ENCODE data around the gene ZNF691. TPM values are rescaled to one million over a fixed set of nuclear protein-coding genes. Genes with fewer than 3 reads are reported as not detected.
"Not testable (repeated sequence)": the region's sequence is repeated elsewhere in the genome, so short reads cannot be mapped to it uniquely, and the experiment has no call there.

The ZNF691 gene
- total RNA-seq, 4 donors from 2014 or later, result 7.6 to 11.6 (median 9.9) TPM

- H3K4me3 ChIP-seq (ENCODE audit: low read depth, poor library complexity, severe bottlenecking), result no peak overlapping the region
- 87 to 88% methylated on average over 5 of the region's 5 CpGs for whole genome bisulfite sequencing, 2 donors
- no peak for DNase-seq (ENCODE audit: low spot score in 2 of 2)
- TF ChIP-seq POLR2A (IDR thresholded peaks at IDR 0.05) (no peak), CTCF (IDR thresholded peaks at IDR 0.05) (no peak)
- intact Hi-C loops (cut with DNase I; ENCODE audit: low total_unique reads), result no loop called here
Observed at GRCh38 chr1:42866549-42866948, 20.1 kb downstream of the ZNF691 start.

- intact Hi-C loops (cut with DNase I; ENCODE audit: low total_unique reads); H3K4me3 ChIP-seq (ENCODE audit: low read depth, poor library complexity, severe bottlenecking); DNase-seq (ENCODE audit: low spot score in 2 of 2): not testable (repeated sequence)
- WGBS, 2 donors, result 93 to 94% methylated on average over 4 of the region's 4 CpGs
Observed at GRCh38 chr1:42868466-42868865, 22.1 kb downstream of the ZNF691 start.

GRCh38 chr1:42869254-42869653, 22.8 kb downstream of the ZNF691 start:
- DNase-seq (ENCODE audit: low spot score in 2 of 2); intact Hi-C loops (cut with DNase I; ENCODE audit: low total_unique reads); H3K4me3 ChIP-seq (ENCODE audit: low read depth, poor library complexity, severe bottlenecking): not testable (repeated sequence)
- 57 to 59% methylated on average over 2 of the region's 2 CpGs for WGBS, 2 donors

- intact Hi-C loops (cut with DNase I; ENCODE audit: low total_unique reads); H3K4me3 ChIP-seq (ENCODE audit: low read depth, poor library complexity, severe bottlenecking); DNase-seq (ENCODE audit: low spot score in 2 of 2): not testable (repeated sequence)
- 43 to 48% methylated on average over 2 of the region's 2 CpGs for WGBS, 2 donors
Observed at GRCh38 chr1:42869751-42870150, 23.3 kb downstream of the ZNF691 start.

GRCh38 chr1:42873108-42873507, 26.7 kb downstream of the ZNF691 start:
- H3K4me3 ChIP-seq (ENCODE audit: low read depth, poor library complexity, severe bottlenecking); DNase-seq (ENCODE audit: low spot score in 2 of 2); intact Hi-C loops (cut with DNase I; ENCODE audit: low total_unique reads): not testable (repeated sequence)

- intact Hi-C loops (cut with DNase I; ENCODE audit: low total_unique reads), result no loop called here
- TF ChIP-seq POLR2A (IDR thresholded peaks at IDR 0.05) (no peak), CTCF (IDR thresholded peaks at IDR 0.05) (no peak)
- WGBS, 2 donors, result 82 to 84% methylated on average over 1 of the region's 1 CpG
- no peak for DNase-seq (ENCODE audit: low spot score in 2 of 2)
- H3K4me3 ChIP-seq (ENCODE audit: low read depth, poor library complexity, severe bottlenecking), result no peak overlapping the region
Observed at GRCh38 chr1:42873670-42874069, 27.3 kb downstream of the ZNF691 start.

GRCh38 chr1:42876009-42876408, 29.6 kb downstream of the ZNF691 start:
- DNase-seq (ENCODE audit: low spot score in 2 of 2), result no peak
- H3K4me3 ChIP-seq (ENCODE audit: low read depth, poor library complexity, severe bottlenecking), result no peak overlapping the region
- TF ChIP-seq CTCF (IDR thresholded peaks at IDR 0.05), result no peak
- TF ChIP-seq POLR2A (IDR thresholded peaks at IDR 0.05), result no peak
- intact Hi-C loops (cut with DNase I; ENCODE audit: low total_unique reads), result no loop called here

GRCh38 chr1:42877380-42877779, 31.0 kb downstream of the ZNF691 start:
- WGBS, 2 donors, result 65 to 73% methylated on average over 2 of the region's 2 CpGs
- intact Hi-C loops (cut with DNase I; ENCODE audit: low total_unique reads), result no loop called here
- H3K4me3 ChIP-seq (ENCODE audit: low read depth, poor library complexity, severe bottlenecking), result no peak overlapping the region
- no peak for DNase-seq (ENCODE audit: low spot score in 2 of 2)
- TF ChIP-seq POLR2A (IDR thresholded peaks at IDR 0.05), result no peak
- TF ChIP-seq CTCF (IDR thresholded peaks at IDR 0.05), result no peak

Data from lower leg skin (tissue), 4 donors.